Sciatic nerve (tissue), 2 donors: Measurements from ENCODE around the gene PPME1. TPM values are rescaled to one million over a fixed set of nuclear protein-coding genes. Genes with fewer than 3 reads are reported as not detected.

Experiments
- ATAC-seq: fragments of 200-7000 bp; cut with Tn5 transposase; one replicate; pipeline ENCODE4 v1.9.1; 2020; ENCODE audit warnings: mild to moderate bottlenecking, moderate library complexity
- DNase-seq: peaks from one replicate; pipeline ENCODE4 v3.0.0-alpha.2; 2020; ENCODE audit warnings: low spot score
- intact Hi-C: fragments of 100-400 bp; cut with DNase I; formaldehyde crosslinking; loops from one replicate; pipeline ENCODE4 v1.14.2; 2022
- total RNA-seq: library from RNA; stranded (reverse); fragmentation: NEBNext Ultra II Directional; extraction: Animal tissue kit (Norgen Biotek cat#: 25700); gene quantifications from one replicate; pipeline ENCODE4 v1.2.1, GENCODE V29; 2021
- donor health status: DM: no; HTN: no; CAD: no.
- donor health status: DM: no; HTN: no; CAD: no.

The PPME1 gene
- total RNA-seq, 1 donor from 2014 or later, result 41.3 TPM

DNA sequence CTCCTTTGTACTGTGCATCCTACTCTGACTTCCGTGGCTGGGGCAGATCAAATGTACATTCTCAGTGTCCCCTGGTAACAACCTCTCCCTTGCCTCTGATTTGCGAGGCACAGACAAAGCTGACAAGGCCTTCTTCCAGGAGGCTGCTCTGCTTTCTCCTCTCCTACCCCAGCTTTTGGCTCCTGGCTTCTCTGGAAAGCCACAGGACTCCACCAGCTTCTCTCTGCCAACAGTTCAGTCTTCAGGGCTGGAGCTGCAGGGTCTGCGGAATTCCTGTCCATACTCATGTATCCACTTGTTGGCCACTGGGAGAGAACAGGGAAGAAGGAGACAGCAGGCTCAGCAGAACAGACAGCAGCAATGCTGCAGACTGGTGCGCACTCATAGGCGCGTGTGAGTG is 95.9 kb downstream of the PPME1 start:
- DNase-seq (no peak), ATAC-seq (no peak)
- intact Hi-C loops, result no loop called here

DNA sequence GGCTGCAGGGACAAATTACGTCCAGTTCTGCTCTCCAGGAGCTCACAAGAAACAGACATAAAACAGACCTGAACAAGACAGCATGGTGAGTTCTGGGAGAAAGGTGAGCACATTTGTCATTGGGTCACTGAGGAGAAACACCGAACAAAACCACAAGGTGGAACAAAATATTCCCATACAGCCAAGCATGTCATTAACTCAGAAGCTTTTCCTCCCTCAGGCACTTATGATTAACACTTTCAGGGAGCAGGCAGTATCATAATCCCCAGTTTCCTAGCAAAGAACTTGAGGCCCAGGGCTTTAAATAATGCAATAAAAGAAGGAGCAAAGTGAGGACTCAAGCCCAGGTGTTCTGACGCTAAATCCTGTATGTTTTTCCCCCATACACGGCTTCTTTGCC is 97.4 kb downstream of the PPME1 start:
- intact Hi-C loops, result no loop called here
- no peak for ATAC-seq
- DNase-seq, result no peak

DNA sequence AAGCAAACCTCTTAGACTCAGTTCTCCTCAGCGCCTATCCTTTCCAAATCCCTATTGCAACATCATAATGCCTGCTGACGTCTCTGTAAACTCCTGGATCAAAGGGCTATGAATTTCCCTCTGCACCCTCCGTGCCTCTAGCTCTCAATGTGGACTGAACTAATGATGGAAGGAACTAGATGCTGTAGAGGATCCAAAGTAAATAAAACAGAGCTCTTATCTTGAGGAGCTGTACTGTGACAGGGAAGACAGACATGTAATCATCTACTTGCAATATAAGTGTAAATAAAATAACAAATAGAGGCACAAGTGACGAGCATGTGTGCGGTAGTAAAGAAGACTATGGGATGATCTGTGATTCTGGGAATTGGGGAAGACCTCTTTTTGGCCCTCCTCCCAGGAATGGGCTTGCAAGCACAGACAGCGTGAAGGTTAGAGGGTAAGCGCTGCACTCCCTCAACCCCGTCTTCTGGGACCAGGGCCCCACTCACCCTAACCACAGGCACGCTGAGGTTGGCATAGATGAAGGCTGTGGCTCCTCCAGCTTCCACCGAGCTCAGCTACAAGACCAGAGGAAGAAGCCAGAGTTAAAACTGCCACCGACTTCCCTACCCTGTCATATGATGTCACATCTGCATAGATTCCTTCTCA is 98.2 kb downstream of the PPME1 start:
- intact Hi-C loops, result no loop called here
- DNase-seq (no peak), ATAC-seq (peak; percentile 91)

DNA sequence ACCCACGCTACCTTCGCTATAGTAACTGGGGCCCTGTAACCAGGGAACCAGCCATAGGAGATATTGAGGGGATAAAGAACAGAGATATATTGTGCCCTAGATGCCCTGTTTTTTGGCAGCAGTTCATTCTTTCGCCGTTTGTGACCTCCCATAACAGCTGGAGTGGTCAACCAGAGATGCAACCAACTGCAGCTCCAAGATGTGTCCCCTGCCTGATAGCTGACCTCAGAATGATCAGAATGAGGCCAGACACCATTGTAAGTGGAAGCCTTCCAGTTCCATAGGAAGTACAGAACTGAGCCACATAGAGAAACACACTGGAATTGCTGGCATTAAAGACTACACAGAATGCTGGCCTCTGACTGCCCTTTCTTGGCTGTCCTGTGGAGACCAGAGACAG is 101.2 kb downstream of the PPME1 start:
- DNase-seq (no peak), ATAC-seq (no peak)
- intact Hi-C loops, result no loop called here

DNA sequence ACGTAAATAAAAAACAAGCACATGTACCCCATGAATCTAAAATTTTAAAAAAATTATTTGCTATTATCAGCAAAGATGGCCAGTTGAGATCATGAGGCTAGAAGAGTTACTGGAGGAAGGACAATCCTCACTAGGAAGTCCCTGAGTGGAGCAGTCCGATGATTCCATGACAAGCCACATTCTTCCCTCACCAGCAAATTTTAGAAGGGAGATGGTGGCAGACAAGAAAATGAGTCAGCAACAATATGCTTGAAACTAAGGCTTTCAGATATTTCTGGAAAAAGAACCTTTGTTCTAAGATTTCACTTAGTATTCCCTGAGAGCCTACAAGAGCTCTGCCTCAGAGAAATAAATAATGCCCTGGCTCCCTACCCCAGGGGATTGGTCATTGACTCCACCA is 105.5 kb downstream of the PPME1 start:
- intact Hi-C loops, result no loop called here
- DNase-seq (no peak), ATAC-seq (no peak)

DNA sequence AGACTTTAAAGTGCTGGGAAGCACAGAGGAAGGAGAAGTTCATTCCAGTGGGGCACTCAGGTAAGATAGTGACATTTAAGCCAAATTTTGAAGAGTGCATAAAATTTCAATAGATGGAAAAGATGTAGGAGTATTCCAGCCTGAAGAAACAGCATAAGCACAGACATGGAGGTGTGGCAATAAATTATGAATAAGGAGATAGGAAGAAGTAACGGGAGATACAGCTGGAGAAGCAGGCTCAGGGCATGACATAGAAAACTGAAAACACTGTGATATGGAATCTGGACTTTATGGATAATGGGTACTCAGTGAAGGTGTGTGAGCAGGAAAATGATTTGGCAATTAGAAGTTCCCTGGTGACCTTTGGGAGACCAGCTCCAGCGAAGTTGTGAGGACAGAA is 107.0 kb downstream of the PPME1 start:
- intact Hi-C loops, result no loop called here
- DNase-seq (no peak), ATAC-seq (no peak)

DNA sequence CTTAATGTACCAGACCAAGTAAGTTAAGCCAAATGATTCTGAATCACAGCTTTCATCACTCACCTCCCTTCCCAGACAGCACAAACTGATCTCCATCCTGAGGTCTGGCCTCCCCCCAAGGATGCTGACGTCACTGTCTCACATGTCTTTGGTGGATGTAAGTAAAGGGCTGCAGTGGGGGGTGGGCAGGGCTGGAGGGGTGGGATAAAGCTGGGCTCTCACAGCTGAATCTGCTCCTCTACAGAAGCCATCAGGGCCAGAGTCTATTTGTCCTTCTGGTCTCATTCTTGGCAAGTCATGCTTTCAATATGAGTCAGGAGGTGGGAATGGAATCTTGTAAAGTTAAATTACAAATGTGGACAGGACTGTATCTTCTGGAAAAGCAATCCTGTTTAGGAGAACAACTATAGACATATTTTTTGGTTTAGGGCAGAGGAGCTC is 107.7 kb downstream of the PPME1 start:
- ATAC-seq (peak; percentile 68), DNase-seq (no peak)
- intact Hi-C loops, result no loop called here

DNA sequence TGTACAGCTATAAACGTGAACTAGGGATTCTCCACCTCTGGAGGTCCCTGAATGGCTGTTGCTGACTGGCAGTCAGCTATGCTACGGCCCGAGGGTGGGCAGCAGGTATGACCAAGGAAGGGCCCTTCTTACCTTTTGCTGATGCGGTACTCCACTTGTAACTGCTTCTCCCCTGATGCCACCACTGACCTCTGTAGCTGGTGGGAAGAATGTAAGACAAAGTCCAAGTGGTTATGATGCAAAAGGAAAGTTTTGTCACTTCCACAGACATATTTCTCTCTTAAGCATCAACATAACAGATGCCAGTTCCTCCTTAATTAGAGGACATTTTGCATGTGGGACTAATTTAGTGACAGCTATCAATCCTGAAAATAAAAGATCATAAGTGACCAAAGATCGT is 108.2 kb downstream of the PPME1 start:
- intact Hi-C loops, result no loop called here
- ATAC-seq, result no peak
- DNase-seq, result no peak

DNA sequence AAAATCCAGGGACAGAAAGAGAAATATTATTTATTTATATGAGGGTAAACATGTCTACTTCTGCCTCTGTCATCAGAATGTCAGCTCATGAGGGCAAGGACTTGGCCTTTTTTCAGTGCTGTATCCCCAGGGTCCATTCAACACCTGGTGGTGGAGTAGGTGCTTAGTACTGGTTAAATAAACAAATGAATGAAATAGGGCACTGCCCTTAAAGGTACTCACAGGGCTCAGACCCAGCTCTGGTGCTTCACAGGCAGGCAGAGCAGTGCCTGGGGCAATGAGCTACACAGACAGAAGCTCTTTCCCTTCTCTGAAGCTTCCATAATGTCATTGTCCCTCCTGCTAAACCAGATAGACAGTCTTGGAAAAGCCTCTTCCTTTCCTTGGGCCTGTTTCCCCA is 109.4 kb downstream of the PPME1 start:
- intact Hi-C loops, result no loop called here
- ATAC-seq (no peak), DNase-seq (no peak)

DNA sequence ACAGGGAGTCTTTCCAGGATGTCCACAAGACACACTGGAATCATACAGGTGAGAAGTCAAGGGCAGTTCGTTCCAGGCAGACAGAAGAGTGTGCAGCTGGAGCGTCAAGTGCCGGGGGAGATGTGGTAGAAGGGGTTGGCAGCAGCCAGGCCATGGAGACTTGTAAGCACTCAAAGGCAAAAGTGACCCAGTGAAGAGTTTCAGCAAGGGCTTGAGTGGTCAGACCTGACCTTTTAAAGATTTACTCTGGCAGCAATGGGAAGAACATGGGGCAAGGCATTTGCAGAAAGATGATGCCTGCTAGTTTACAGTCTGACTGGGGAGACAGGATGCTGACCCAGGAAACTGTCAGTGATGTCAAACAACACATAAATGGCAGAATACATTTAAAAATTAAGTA is 111.3 kb downstream of the PPME1 start:
- ATAC-seq, result no peak
- intact Hi-C loops, result no loop called here
- DNase-seq, result no peak

DNA sequence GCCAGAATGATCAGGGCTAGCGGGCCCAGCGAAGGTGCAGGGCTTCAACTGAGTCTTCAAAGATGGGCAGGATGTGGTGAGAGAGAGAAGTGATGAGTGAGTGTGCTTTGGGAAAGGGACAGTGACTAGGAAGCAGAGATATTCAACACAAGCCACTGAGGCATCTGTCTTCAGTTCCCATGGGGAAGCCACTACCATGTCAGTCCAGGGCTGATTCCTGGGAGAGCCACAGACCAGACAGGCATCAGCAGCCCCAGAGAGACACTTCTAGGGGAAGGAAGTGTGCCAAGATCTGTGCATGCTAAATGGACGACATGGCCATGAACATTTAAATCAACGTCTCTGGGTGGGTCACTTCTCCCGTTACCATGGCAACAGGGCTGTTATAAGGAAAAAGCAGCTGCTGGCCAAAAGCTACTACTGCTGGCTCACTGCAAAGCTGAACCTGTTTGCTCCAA is 111.9 kb downstream of the PPME1 start:
- intact Hi-C loops, result no loop called here
- ATAC-seq, result no peak
- no peak for DNase-seq

DNA sequence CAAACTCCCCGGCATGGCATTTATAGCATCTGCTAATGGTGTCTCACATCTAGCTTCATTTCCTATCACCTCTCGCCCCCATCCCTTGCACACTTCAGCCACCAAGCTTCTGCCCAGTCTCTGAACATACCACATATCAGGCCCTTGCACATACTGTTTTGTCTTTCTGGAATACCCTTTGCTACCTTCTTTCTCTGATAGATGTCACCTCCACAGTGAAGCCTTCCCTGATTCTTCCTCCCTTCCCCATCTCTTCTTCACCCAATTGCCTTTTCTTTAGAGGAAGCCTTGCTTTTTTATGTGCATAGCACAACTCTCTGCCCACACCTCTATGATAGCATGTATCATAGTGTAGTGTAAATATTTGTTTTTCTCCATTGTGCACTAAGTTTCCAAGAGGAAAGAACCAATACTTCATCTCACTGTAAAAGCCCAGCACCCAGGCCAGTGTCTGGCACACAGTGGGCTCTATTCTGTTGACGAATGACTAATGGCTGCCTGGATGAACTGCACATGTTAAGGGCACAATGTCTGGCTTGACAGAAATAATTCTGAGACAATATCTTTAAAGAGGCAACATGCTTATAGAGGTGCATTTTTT is 112.6 kb downstream of the PPME1 start:
- DNase-seq, result no peak
- ATAC-seq, result no peak
- intact Hi-C loops, result no loop called here

DNA sequence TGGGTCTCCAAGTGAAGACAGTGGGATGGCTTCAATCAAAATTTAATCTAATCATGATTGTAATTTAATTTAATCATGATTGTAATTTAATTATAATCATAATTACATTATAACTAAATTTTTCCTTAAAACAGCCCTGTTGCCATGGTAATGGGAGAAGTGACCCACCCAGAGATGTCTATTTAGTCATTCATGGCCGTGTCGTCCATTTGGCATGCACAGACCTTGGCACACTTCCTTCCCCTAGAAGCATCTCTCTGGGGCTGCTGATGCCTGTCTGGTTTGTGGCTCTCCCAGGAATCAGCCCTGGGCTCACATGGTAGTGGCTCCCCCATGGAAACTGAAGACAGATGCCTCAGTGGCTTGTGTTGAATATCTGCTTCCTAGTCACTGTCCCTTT is 113.4 kb downstream of the PPME1 start:
- DNase-seq, result no peak
- no peak for ATAC-seq
- intact Hi-C loops, result no loop called here

DNA sequence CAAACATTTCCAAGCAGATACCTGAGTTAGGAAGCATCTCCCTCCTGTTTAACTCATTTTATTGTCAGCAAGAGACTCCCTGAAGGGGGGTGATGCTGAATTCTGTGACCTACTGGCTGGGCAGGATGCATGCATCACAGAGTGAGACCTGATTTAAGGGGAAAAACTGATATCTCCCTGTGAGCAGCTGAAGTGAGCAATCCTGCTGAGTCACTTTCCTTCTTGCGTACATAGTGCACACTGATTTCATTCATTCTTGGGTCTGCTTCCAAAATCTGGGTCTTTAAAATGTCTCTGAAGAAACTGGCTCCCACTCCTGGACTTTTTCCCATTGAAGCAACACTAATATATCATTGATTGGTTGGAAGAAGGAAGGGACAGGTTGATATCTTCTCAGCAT is 117.1 kb downstream of the PPME1 start:
- DNase-seq, result no peak
- ATAC-seq, result peak; percentile 44
- intact Hi-C loops, result no loop called here

DNA sequence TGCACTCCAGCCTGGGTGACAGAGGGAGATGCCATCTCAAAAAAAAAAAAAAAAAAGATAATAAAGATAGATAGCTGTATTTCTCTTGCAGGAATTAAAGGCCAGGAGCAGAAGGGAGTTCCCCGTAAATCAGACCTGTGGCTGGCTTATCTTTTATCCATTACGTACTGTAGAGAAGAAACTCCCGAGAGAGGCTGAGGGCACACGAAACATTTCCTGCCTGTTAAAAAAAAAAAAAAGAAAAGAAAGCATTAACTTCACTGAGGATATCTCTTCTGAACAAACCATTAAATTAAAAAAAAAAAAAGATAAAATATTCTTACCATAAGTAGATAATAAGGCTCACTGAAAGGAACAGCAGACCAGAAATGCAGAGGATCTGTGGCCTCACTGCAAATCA is 117.8 kb downstream of the PPME1 start:
- ATAC-seq, result no peak
- intact Hi-C loops, result no loop called here
- no peak for DNase-seq

DNA sequence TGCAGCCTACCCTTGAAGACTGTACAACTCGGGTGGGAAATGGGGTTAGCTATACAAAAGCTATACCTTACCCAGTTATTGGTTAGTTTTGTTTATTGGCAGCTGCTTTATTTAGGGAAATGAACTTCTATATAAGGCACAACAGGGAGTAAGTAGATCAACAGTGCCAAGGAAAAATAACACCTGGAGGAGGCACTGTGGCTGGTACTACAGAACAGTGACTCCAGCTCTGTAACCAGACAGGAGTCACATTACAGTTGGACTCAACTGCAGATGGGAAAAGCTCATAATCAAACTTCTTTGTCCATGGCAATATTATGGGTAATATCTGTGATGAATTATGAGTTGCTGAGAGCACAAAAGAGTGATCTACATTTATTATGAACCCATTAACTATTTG is 126.4 kb downstream of the PPME1 start:
- no peak for DNase-seq
- intact Hi-C loops, result no loop called here
- no peak for ATAC-seq

DNA sequence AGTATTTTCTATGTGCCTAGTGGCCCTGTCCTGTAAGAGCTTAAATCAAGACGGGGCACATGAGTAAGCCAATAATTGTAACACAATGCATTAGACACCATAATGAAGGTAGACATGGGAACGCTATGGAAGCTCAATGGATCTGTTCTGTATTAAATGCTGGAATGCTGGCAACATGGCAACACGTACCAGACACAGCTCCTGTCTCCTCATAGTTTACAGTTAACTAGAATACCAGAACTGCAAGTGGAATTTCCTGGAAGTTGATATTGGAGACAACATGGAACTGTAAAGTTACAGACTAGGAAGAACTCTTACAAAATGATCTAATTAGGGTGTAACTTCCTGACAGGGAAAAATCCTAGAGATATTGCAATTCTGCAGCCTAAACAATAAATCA is 127.9 kb downstream of the PPME1 start:
- ATAC-seq (no peak), DNase-seq (no peak)
- intact Hi-C loops, result no loop called here
